ENCODE results near the gene ATG9B. TPM values are rescaled to one million over a fixed set of nuclear protein-coding genes. Genes with fewer than 3 reads are reported as not detected.
A peak's percentile ranks its signal among the peaks of the same experiment; 100 is the strongest.

ATG9B gene
- total and polyA plus RNA-seq, 9 of the 15 experiments (the other 6 are each of a cell fraction or from before 2014, with no cell fraction given) = 0.29 to 8.0 (median 2.1) TPM

GRCh38 chr7:151012911-151013347 is 11.4 kb downstream of the ATG9B start (continued):
- no peak for TF ChIP-seq DACH1 (IDR thresholded peaks at IDR 0.05; ENCODE audit: partially characterized antibody)
- no peak for TF ChIP-seq SREBF2 (CRISPR knock-in tag; IDR thresholded peaks at IDR 0.05)
- TF ChIP-seq CTBP1 (IDR thresholded peaks at IDR 0.05; ENCODE audit: borderline replicate concordance) = 0 out of 2 replicates have a peak, but pooled peaks have one; percentile 16
- TF ChIP-seq NR2C2 (CRISPR knock-in tag; IDR thresholded peaks at IDR 0.05) = no peak
- no peak for TF ChIP-seq NR2C2 (tag; IDR thresholded peaks at IDR 0.05)
- TF ChIP-seq KAT7 (CRISPR knock-in tag; IDR thresholded peaks at IDR 0.05; ENCODE audit: borderline replicate concordance) = 0 out of 2 replicates have a peak, but pooled peaks have one; percentile 12
- no peak for TF ChIP-seq POLR2AphosphoS2 (IDR thresholded peaks at IDR 0.05; ENCODE audit: low read length)
- TF ChIP-seq ZNF24 (IDR thresholded peaks at IDR 0.05) = no peak
- no peak for TF ChIP-seq BHLHE40 (IDR thresholded peaks at IDR 0.05; ENCODE audit: low read length)
- peak; percentile 80 to 86 (median 85) for TF ChIP-seq CTCF (IDR thresholded peaks at IDR 0.05 in 2 of 3, conservative IDR thresholded peaks at IDR 0.05 in 1 of 3; ENCODE audit: insufficient read depth in 2 of 3, low read depth in 1 of 3, low read length in 3 of 3)
- TF ChIP-seq ZNF174 (CRISPR knock-in tag; IDR thresholded peaks at IDR 0.05) = no peak
- no peak; the same call in 1 of the 2 replicates for TF ChIP-seq STAG1 (CRISPR knock-in tag; IDR thresholded peaks at IDR 0.05; ENCODE audit: borderline replicate concordance)
- no peak for TF ChIP-seq ZNF175 (CRISPR knock-in tag; IDR thresholded peaks at IDR 0.05; ENCODE audit: low read depth)
- TF ChIP-seq YY1 (IDR thresholded peaks at IDR 0.05; ENCODE audit: borderline replicate concordance in 1 of 3, control insufficient read depth in 1 of 3, extremely low read depth in 1 of 3, insufficient read depth in 3 of 3, insufficient read length in 1 of 3, insufficient replicate concordance in 2 of 3, low read depth in 1 of 3, low read length in 2 of 3) = no peak
- peak; percentile 38 for TF ChIP-seq PCBP1 (IDR thresholded peaks at IDR 0.05; ENCODE audit: low read depth, low read length, poor library complexity, severe bottlenecking)
- TF ChIP-seq, protein P1, sequence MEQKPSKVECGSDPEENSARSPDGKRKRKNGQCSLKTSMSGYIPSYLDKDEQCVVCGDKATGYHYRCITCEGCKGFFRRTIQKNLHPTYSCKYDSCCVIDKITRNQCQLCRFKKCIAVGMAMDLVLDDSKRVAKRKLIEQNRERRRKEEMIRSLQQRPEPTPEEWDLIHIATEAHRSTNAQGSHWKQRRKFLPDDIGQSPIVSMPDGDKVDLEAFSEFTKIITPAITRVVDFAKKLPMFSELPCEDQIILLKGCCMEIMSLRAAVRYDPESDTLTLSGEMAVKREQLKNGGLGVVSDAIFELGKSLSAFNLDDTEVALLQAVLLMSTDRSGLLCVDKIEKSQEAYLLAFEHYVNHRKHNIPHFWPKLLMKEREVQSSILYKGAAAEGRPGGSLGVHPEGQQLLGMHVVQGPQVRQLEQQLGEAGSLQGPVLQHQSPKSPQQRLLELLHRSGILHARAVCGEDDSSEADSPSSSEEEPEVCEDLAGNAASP (IDR thresholded peaks at IDR 0.05) = no peak
- no peak for TF ChIP-seq RFX1 (IDR thresholded peaks at IDR 0.05)
- no peak for TF ChIP-seq E2F3 (CRISPR knock-in tag; IDR thresholded peaks at IDR 0.05)
- peak; percentile 31; the same call in 1 of the 2 replicates for TF ChIP-seq JUND (IDR thresholded peaks at IDR 0.05; ENCODE audit: borderline replicate concordance, low read depth, low read length)
- TF ChIP-seq JUND (tag; IDR thresholded peaks at IDR 0.05; ENCODE audit: borderline replicate concordance, low read depth, low read length) = no peak; the same call in 2 of the 3 replicates
- no peak for TF ChIP-seq KDM2B (CRISPR knock-in tag; IDR thresholded peaks at IDR 0.05)
- no peak for TF ChIP-seq PPARD (CRISPR knock-in tag; IDR thresholded peaks at IDR 0.05)
- TF ChIP-seq SIN3B (IDR thresholded peaks at IDR 0.05; ENCODE audit: low read depth) = no peak
- no peak for TF ChIP-seq CAMTA2 (CRISPR knock-in tag; conservative IDR thresholded peaks at IDR 0.05)
- peak in 1 of 2 experiments; percentile 29; a peak in 1 of 4 replicates for TF ChIP-seq NRF1 (conservative IDR thresholded peaks at IDR 0.05 in 1 of 2, IDR thresholded peaks at IDR 0.05 in 1 of 2)
- TF ChIP-seq MAZ (CRISPR knock-in tag; conservative IDR thresholded peaks at IDR 0.05 in 1 of 2, IDR thresholded peaks at IDR 0.05 in 1 of 2) = peak in 1 of 2 experiments; percentile 51; a peak in 2 of 4 replicates
- 0 out of 2 replicates have a peak, but pooled peaks have one; percentile 17 for TF ChIP-seq ZNF583 (CRISPR knock-in tag; IDR thresholded peaks at IDR 0.05)
- TF ChIP-seq L3MBTL2 (IDR thresholded peaks at IDR 0.05) = no peak
- no peak for TF ChIP-seq NCOA4 (IDR thresholded peaks at IDR 0.05; ENCODE audit: partially characterized antibody)
